Fibroblast of villous mesenchyme (primary cell): ENCODE measurements around the gene BCOR. TPM values are rescaled to one million over a fixed set of nuclear protein-coding genes. Genes with fewer than 3 reads are reported as not detected.

Experiments used
- DNase-seq: peaks from one replicate; pipeline ENCODE4 v3.0.0-alpha.2; 2010; ENCODE audit warnings: low read depth
- H3K4me3 ChIP-seq: 2 replicates; pipeline ENCODE4 v1.5.1; 2011; ENCODE audit warnings: low read depth, mild to moderate bottlenecking, low read length
- total RNA-seq: library from RNA; depleted of rRNA; stranded (reverse); fragments of >200 nt; gene quantifications from 2 replicates; pipeline ENCODE4 v1.2.3, GENCODE V29; 2012
- TF ChIP-seq, protein P1 (sequence below): IDR thresholded peaks from 2 replicates; pipeline ENCODE4 v1.5.1; 2012; ENCODE audit warnings: low read depth, mild to moderate bottlenecking, low read length; ENCODE audit not compliant: insufficient read depth

BCOR gene
- total RNA-seq, 1 donor: 24.2 TPM

DNA sequence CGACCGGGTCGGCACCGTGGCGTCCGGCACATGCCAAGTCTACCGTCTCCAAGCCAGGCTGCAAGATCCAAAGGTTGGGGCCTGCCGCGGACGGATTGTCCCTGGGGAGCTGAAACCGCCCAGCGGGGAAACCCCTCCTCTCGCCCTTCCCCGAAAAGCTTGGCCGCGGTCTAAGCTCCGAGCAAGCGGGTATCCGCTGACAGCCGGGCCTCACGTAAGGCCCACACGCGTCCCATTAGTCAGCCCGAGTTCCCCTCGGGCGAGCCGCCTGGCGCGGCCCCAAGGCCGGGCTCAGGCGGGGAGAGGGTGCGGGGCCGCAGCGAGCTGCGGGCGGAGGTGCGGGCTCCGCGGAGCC is 6.8 kb upstream of the BCOR start:
- TF ChIP-seq, protein P1, sequence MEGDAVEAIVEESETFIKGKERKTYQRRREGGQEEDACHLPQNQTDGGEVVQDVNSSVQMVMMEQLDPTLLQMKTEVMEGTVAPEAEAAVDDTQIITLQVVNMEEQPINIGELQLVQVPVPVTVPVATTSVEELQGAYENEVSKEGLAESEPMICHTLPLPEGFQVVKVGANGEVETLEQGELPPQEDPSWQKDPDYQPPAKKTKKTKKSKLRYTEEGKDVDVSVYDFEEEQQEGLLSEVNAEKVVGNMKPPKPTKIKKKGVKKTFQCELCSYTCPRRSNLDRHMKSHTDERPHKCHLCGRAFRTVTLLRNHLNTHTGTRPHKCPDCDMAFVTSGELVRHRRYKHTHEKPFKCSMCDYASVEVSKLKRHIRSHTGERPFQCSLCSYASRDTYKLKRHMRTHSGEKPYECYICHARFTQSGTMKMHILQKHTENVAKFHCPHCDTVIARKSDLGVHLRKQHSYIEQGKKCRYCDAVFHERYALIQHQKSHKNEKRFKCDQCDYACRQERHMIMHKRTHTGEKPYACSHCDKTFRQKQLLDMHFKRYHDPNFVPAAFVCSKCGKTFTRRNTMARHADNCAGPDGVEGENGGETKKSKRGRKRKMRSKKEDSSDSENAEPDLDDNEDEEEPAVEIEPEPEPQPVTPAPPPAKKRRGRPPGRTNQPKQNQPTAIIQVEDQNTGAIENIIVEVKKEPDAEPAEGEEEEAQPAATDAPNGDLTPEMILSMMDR: no peak
- peak; percentile 61 for DNase-seq
- H3K4me3 ChIP-seq: peak overlapping the region; percentile 29

- TF ChIP-seq, protein P1: no peak
- no peak for DNase-seq
- no peak overlapping the region for H3K4me3 ChIP-seq
Observed at GRCh38 chrX:40103565-40104323, 6.0 kb upstream of the BCOR start.

- DNase-seq: no peak
- TF ChIP-seq, protein P1: no peak
- no peak overlapping the region for H3K4me3 ChIP-seq
Observed at GRCh38 chrX:40102393-40103381, 4.9 kb upstream of the BCOR start.

DNA sequence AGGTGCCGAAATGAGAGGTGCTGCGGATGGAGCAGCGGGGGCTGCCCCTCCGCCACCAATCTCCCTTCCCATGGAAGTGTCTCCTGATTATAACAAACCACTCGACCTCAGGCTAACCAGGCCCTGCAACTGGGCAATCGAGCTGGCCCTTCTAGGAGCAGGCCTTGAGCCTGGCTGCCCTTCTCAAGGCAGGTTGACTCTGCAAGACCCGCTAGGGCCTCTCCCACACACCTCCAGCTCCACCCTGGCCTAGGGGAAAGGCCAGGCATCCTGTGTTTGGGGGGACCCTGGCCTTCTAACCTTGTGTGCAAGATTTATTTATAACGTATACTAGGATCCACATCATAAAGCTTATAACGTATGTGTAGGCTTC is 3.7 kb upstream of the BCOR start:
- TF ChIP-seq, protein P1: no peak
- no peak overlapping the region for H3K4me3 ChIP-seq
- DNase-seq: no peak

GRCh38 chrX:40100537-40101429 is 3.0 kb upstream of the BCOR start:
- no peak for DNase-seq
- TF ChIP-seq, protein P1: no peak
- H3K4me3 ChIP-seq: no peak overlapping the region

- TF ChIP-seq, protein P1: no peak
- H3K4me3 ChIP-seq: no peak overlapping the region
- no peak for DNase-seq
Observed at GRCh38 chrX:40100141-40100536, 2.4 kb upstream of the BCOR start.
